ENCODE results near the gene TRAFD1.

The TRAFD1 gene

DNA sequence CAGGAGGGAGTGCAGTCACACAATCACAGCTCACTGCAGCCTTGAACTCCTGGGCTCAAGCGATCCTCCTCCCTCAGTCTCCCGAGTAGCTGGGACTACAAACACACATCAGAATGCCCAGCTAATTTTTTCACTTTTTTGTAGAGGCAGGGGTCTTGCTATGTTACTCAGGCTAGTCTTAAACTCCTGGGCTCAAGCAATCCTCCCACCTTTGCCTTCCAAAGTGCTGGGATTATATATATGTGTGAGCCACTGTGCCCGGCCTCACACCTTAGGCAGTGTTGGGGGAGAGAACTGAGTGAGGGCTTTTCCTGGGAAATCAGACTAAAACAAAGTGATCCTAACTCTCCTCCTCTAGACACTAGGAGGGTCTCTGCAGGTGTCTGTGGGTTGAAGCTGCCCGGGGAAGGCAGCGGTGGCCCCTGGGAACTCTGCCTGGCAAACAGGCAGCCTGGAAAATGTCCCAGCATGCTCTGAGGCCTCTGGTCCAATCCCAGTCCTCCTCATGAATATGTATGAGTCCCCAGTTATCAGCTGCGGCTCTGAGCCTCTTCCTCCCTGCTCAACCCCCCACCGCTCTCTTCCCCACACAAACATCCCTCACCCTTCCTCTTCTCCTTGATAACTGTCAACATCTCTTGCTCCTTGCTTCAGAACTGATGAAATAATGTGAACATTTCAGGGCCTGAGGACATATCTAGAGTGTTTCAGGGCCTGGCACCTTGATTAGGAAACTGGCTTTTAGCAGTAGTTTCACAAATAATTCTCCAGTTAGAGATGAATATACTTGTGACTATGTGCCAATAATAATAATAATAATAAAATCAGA, 8.9 kb upstream of the TRAFD1 start:
- Histone ChIP-seq H3K9ac (ENCODE audit: low read depth in 1 of 2, low read length in 2 of 2) (no peak overlapping the region), H3K9me3 (ENCODE audit: control insufficient read depth in 2 of 2, low read length in 2 of 2) (no peaks in the 10 kb centered on the region), H3K4me3 (ENCODE audit: low read length in 2 of 2) (peak overlapping the region in 1 of 2 donors; percentile 43), H3K4me1 (ENCODE audit: control insufficient read depth in 2 of 2, insufficient read depth in 2 of 2, low read length in 2 of 2) (no peaks in the 10 kb centered on the region), H3K36me3 (ENCODE audit: control insufficient read depth in 2 of 2, insufficient read depth in 2 of 2, low read length in 2 of 2) (no peaks in the 10 kb centered on the region), H3K27ac (ENCODE audit: low read depth in 2 of 2, low read length in 2 of 2) (peak overlapping the region in 1 of 2 donors; percentile 32), H3K27me3 (ENCODE audit: control insufficient read depth in 2 of 2, insufficient read depth in 2 of 2, low read length in 2 of 2) (no peaks in the 10 kb centered on the region)

DNA sequence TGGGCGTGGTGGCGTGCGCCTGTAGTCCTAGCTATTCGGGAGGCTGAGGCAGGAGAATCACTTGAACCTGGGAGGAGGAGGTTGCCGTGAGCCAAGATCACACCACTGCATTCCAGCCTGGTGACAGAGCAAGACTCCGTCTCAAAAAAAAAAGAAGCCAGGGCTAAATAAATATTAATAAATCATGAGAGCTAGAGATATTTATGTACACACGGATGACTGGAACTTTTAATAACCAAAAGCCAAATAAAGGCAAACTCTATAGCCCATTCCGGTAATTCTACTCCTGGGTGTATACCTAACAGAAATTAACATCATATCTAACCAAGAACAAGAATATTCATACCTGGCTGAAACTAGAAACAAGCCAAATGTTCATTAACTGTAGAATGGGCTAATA, 7.7 kb upstream of the TRAFD1 start:
- Histone ChIP-seq H3K9me3 (ENCODE audit: control insufficient read depth in 2 of 2, low read length in 2 of 2) (no peaks in the 10 kb centered on the region), H3K9ac (ENCODE audit: low read depth in 1 of 2, low read length in 2 of 2) (no peak overlapping the region), H3K27me3 (ENCODE audit: control insufficient read depth in 2 of 2, insufficient read depth in 2 of 2, low read length in 2 of 2) (no peaks in the 10 kb centered on the region), H3K4me1 (ENCODE audit: control insufficient read depth in 2 of 2, insufficient read depth in 2 of 2, low read length in 2 of 2) (peaks cover 0 to 4% of the 10 kb centered on the region in 2 donors), H3K27ac (ENCODE audit: low read depth in 2 of 2, low read length in 2 of 2) (no peak overlapping the region), H3K4me3 (ENCODE audit: low read length in 2 of 2) (no peak overlapping the region), H3K36me3 (ENCODE audit: control insufficient read depth in 2 of 2, insufficient read depth in 2 of 2, low read length in 2 of 2) (no peaks in the 10 kb centered on the region)

DNA sequence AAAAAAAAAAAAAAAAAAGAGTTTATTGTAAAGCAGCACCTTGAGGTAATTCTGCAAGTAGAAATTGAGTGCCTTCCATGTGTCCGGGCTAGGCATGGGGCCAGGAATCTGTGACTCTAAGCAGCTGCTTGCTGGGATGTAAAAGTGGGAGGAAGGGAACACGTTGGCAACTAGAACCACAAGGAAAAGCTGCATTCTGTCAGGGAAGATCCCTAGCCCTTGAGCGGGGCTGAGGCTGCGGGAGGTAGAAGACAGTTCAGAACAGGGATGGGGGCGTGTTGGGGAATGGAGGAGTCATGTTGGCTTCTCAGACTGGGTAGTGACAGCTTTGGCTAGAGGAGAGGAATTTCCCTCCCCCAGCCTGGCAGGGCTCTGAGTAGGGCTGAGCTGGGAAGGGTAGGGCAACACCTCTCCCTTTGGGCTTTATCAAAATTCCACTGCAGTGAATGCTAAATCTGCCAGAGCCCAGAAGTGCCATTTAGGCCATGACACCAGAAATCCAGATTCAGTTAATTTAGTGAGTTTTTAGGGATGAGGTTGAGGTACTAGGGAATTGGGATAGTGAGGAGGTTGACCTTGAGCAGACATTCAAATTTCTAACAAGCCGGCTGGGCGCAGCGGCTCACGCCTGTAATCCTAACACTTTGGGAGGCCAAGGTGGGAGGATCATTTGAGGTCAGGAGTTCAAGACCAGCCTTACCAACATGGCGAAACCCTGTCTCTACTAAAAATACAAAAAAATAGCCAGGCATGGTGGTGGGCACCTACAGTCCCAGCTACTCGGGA, 3.4 kb upstream of the TRAFD1 start:
- Histone ChIP-seq H3K27me3 (ENCODE audit: control insufficient read depth in 2 of 2, insufficient read depth in 2 of 2, low read length in 2 of 2) (no peaks in the 10 kb centered on the region), H3K4me3 (ENCODE audit: low read length in 2 of 2) (no peak overlapping the region), H3K9ac (ENCODE audit: low read depth in 1 of 2, low read length in 2 of 2) (no peak overlapping the region), H3K4me1 (ENCODE audit: control insufficient read depth in 2 of 2, insufficient read depth in 2 of 2, low read length in 2 of 2) (peaks cover 10 to 17% of the 10 kb centered on the region in 2 donors), H3K9me3 (ENCODE audit: control insufficient read depth in 2 of 2, low read length in 2 of 2) (no peaks in the 10 kb centered on the region), H3K36me3 (ENCODE audit: control insufficient read depth in 2 of 2, insufficient read depth in 2 of 2, low read length in 2 of 2) (no peaks in the 10 kb centered on the region), H3K27ac (ENCODE audit: low read depth in 2 of 2, low read length in 2 of 2) (peak overlapping the region in 1 of 2 donors; percentile 17)

DNA sequence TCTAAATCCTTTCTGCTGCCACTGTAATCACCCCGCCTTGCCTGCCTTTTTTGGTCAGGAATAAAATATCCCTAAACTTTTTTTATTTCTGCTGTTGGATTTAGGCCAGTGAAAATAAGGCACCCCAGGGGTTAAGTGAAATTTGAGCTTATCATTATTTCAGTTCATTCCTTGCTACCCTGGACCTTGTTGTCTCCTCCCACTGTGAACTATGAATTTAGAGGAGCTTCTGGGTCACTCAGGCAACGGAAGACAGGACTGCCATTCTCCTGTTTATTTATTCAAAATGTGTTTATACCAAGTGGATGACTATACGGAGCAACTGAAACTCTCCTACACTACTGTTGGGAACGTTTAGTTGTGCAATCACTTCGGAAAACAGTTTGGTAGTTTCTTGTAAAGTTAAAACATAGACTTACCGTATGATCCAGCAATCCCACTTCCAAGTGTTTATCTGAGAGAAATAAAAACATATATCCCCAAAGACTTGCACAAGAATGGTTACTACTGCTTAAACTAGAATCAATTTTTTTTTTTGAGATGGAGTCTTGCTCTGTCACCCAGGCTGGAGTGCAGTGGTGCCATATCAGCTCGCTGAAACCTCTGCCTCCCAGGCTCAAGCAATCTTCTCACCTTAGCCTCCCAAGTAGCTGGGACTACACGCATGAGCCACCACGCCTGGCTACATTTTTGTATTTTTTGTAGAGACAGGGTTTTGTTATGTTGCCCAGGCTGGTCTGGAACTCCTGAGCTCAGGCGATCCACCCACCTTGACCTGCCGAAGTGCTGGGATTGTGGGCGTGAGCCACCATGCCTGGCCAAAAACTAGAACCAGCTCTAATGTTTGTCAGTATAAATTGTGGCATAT, 2.3 kb upstream of the TRAFD1 start:
- Histone ChIP-seq H3K9ac (ENCODE audit: low read depth in 1 of 2, low read length in 2 of 2) (no peak overlapping the region), H3K9me3 (ENCODE audit: control insufficient read depth in 2 of 2, low read length in 2 of 2) (no peaks in the 10 kb centered on the region), H3K27ac (ENCODE audit: low read depth in 2 of 2, low read length in 2 of 2) (peak overlapping the region in 1 of 2 donors; percentile 32), H3K36me3 (ENCODE audit: control insufficient read depth in 2 of 2, insufficient read depth in 2 of 2, low read length in 2 of 2) (no peaks in the 10 kb centered on the region), H3K4me3 (ENCODE audit: low read length in 2 of 2) (no peak overlapping the region), H3K27me3 (ENCODE audit: control insufficient read depth in 2 of 2, insufficient read depth in 2 of 2, low read length in 2 of 2) (no peaks in the 10 kb centered on the region), H3K4me1 (ENCODE audit: control insufficient read depth in 2 of 2, insufficient read depth in 2 of 2, low read length in 2 of 2) (peaks cover 10 to 17% of the 10 kb centered on the region in 2 donors)

DNA sequence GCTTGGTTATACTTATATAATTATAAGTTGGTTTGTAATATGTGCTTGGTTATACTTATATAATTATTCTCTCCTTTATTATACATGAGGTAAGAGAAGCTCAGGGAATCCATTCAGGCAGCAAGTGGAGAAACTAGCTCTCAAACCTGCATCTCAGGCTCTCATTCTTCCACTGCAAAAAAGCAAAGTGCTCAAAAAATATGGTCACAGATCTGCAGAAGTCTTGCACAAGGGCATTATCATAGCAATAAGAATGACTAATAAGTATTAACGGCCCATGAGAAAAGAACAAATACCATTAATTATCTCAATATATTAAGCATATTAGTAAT, 476 bp upstream of the TRAFD1 start:
- peaks cover 11 to 17% of the 10 kb centered on the region in 2 donors for H3K4me1 ChIP-seq (ENCODE audit: control insufficient read depth in 2 of 2, insufficient read depth in 2 of 2, low read length in 2 of 2)
- no peak overlapping the region for H3K9ac ChIP-seq (ENCODE audit: low read depth in 1 of 2, low read length in 2 of 2)
- no peaks in the 10 kb centered on the region for H3K36me3 ChIP-seq (ENCODE audit: control insufficient read depth in 2 of 2, insufficient read depth in 2 of 2, low read length in 2 of 2)
- H3K9me3 ChIP-seq (ENCODE audit: control insufficient read depth in 2 of 2, low read length in 2 of 2), result no peaks in the 10 kb centered on the region
- no peak overlapping the region for H3K27ac ChIP-seq (ENCODE audit: low read depth in 2 of 2, low read length in 2 of 2)
- peak overlapping the region in 1 of 2 donors; percentile 92 for H3K4me3 ChIP-seq (ENCODE audit: low read length in 2 of 2)
- no peaks in the 10 kb centered on the region for H3K27me3 ChIP-seq (ENCODE audit: control insufficient read depth in 2 of 2, insufficient read depth in 2 of 2, low read length in 2 of 2)

DNA sequence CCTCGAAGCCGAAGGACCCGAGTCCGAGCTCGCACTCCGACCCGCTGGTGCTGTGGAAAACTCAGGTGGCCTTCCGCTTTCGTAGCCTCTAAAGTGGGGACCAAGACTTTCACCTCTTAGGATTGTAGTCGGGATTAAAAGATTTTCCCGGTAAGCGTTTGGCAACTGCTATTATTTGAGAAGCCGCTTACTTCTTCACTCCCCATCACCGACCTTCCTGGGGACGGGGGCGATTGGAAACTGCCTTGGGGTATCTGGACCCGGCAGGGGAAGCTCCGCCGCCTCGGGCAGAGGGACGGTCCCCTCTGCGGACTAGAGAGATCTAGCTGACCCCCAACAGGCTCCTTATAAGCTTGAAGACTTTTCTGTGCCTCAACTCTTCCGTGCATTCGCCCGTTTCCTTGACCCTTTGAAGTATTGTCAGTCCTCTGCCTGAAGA, 659 bp downstream of the TRAFD1 start:
- H3K4me1 ChIP-seq (ENCODE audit: control insufficient read depth in 2 of 2, insufficient read depth in 2 of 2, low read length in 2 of 2), result peaks cover 13 to 23% of the 10 kb centered on the region in 2 donors
- H3K36me3 ChIP-seq (ENCODE audit: control insufficient read depth in 2 of 2, insufficient read depth in 2 of 2, low read length in 2 of 2), result no peaks in the 10 kb centered on the region
- no peaks in the 10 kb centered on the region for H3K9me3 ChIP-seq (ENCODE audit: control insufficient read depth in 2 of 2, low read length in 2 of 2)
- peak overlapping the region; percentile 92 to 99 for H3K4me3 ChIP-seq (ENCODE audit: low read length in 2 of 2)
- H3K9ac ChIP-seq (ENCODE audit: low read depth in 1 of 2, low read length in 2 of 2), result peak overlapping the region; percentile 93 to 97
- no peaks in the 10 kb centered on the region for H3K27me3 ChIP-seq (ENCODE audit: control insufficient read depth in 2 of 2, insufficient read depth in 2 of 2, low read length in 2 of 2)
- H3K27ac ChIP-seq (ENCODE audit: low read depth in 2 of 2, low read length in 2 of 2), result peak overlapping the region; percentile 80 to 93

DNA sequence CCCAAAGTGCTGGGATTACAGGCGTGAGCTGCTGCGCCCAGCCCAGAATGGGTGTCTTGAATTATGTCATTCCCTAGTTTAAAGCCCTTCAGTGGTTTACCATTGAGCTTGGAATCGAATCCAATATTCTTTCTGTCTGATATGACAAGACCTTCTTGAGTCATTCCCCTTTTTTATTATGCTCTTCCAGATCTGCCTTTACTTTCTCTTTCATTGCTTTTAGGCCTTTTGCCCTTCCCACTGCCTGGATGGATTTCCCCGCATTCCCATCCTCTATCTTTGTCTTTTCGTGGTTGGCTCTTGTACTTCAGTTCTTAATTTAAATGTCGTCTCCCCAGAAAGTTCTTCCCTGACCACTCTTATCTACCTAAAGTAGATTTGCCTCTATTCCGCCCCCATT, 1.6 kb downstream of the TRAFD1 start:
- Histone ChIP-seq H3K36me3 (ENCODE audit: control insufficient read depth in 2 of 2, insufficient read depth in 2 of 2, low read length in 2 of 2) (peaks cover 0 to 3% of the 10 kb centered on the region in 2 donors), H3K27ac (ENCODE audit: low read depth in 2 of 2, low read length in 2 of 2) (no peak overlapping the region), H3K4me3 (ENCODE audit: low read length in 2 of 2) (no peak overlapping the region), H3K9me3 (ENCODE audit: control insufficient read depth in 2 of 2, low read length in 2 of 2) (no peaks in the 10 kb centered on the region), H3K4me1 (ENCODE audit: control insufficient read depth in 2 of 2, insufficient read depth in 2 of 2, low read length in 2 of 2) (peaks cover 13 to 23% of the 10 kb centered on the region in 2 donors), H3K9ac (ENCODE audit: low read depth in 1 of 2, low read length in 2 of 2) (no peak overlapping the region), H3K27me3 (ENCODE audit: control insufficient read depth in 2 of 2, insufficient read depth in 2 of 2, low read length in 2 of 2) (no peaks in the 10 kb centered on the region)

DNA sequence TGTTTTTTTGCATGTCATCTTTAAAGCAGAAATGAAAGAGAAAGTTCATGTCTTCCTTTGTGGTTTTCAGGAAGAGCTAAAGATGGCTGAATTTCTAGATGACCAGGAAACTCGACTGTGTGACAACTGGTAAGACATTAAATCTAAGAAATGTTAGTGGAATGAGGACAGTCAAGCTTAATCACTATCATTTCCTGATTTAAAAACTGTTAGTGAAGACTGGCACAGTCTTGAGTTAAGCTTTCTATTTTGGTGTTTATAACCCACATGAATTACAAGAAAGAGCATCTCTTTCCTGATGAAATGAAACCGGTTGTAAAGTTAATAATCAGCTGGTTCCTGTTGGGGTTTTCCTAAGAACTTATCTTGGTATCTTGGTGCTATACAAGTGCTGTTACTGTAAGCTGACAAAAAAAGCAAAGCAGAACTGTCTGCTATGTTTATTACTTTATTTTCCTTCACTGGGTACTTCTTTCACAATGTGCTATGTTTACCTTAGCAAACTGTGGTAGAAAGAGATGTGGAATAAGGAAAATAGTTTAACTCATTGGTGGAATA, 5.2 kb downstream of the TRAFD1 start:
- no peaks in the 10 kb centered on the region for H3K27me3 ChIP-seq (ENCODE audit: control insufficient read depth in 2 of 2, insufficient read depth in 2 of 2, low read length in 2 of 2)
- peak overlapping the region; percentile 62 to 79 for H3K27ac ChIP-seq (ENCODE audit: low read depth in 2 of 2, low read length in 2 of 2)
- no peaks in the 10 kb centered on the region for H3K9me3 ChIP-seq (ENCODE audit: control insufficient read depth in 2 of 2, low read length in 2 of 2)
- H3K9ac ChIP-seq (ENCODE audit: low read depth in 1 of 2, low read length in 2 of 2), result peak overlapping the region; percentile 34 to 35
- peaks cover 11 to 16% of the 10 kb centered on the region in 2 donors for H3K36me3 ChIP-seq (ENCODE audit: control insufficient read depth in 2 of 2, insufficient read depth in 2 of 2, low read length in 2 of 2)
- H3K4me1 ChIP-seq (ENCODE audit: control insufficient read depth in 2 of 2, insufficient read depth in 2 of 2, low read length in 2 of 2), result peaks cover 9 to 19% of the 10 kb centered on the region in 2 donors
- peak overlapping the region; percentile 33 to 51 for H3K4me3 ChIP-seq (ENCODE audit: low read length in 2 of 2)

DNA sequence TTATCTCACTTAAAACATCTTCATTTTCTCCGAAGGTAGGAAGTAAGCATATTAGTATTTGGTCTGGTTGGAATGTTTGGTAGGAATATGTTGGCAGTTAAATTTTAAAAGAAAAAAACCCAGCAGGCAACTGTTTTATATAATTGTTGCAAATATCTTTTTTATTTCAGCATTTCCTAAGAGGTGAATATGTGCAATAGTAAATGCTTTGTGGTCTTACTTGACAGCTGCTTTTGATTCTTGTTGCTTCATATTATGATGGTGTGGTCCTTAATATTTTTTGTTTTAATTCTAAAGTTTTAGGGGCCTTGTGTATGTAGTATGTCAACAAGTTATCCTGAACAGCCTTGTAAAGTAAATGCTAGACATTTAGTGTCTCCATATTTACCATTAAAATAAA, 6.3 kb downstream of the TRAFD1 start:
- no peak overlapping the region for H3K27ac ChIP-seq (ENCODE audit: low read depth in 2 of 2, low read length in 2 of 2)

More for the DNA sequence above, 6.3 kb downstream of the TRAFD1 start:
- H3K36me3 ChIP-seq (ENCODE audit: control insufficient read depth in 2 of 2, insufficient read depth in 2 of 2, low read length in 2 of 2), result peaks cover 16 to 17% of the 10 kb centered on the region in 2 donors
- no peaks in the 10 kb centered on the region for H3K27me3 ChIP-seq (ENCODE audit: control insufficient read depth in 2 of 2, insufficient read depth in 2 of 2, low read length in 2 of 2)
- H3K9me3 ChIP-seq (ENCODE audit: control insufficient read depth in 2 of 2, low read length in 2 of 2), result no peaks in the 10 kb centered on the region
- H3K4me3 ChIP-seq (ENCODE audit: low read length in 2 of 2), result no peak overlapping the region
- H3K9ac ChIP-seq (ENCODE audit: low read depth in 1 of 2, low read length in 2 of 2), result no peak overlapping the region
- peaks cover 3 to 11% of the 10 kb centered on the region in 2 donors for H3K4me1 ChIP-seq (ENCODE audit: control insufficient read depth in 2 of 2, insufficient read depth in 2 of 2, low read length in 2 of 2)
